WI38 (cell line): Measurements from ENCODE around the gene SLC22A1.
"Not testable (repeated sequence)": the region's sequence is repeated elsewhere in the genome, so short reads cannot be mapped to it uniquely, and the experiment has no call there.

Source experiments
- H3K4me3 ChIP-seq: 2 replicates; pipeline ENCODE4 v1.5.1; 2011; ENCODE audit warnings: low read depth, mild to moderate bottlenecking, control low read depth, low read length
- CTCF ChIP-seq: IDR thresholded peaks from 2 replicates; pipeline ENCODE4 v1.5.1; 2012; ENCODE audit warnings: low read depth, mild to moderate bottlenecking, control low read depth, low read length

Gene SLC22A1

GRCh38 chr6:160106010-160106409 is 15.6 kb upstream of the SLC22A1 start:
- H3K4me3 ChIP-seq = no peak overlapping the region
- TF ChIP-seq CTCF = no peak

- no peak for TF ChIP-seq CTCF
- H3K4me3 ChIP-seq = no peak overlapping the region
Observed at GRCh38 chr6:160106701-160107100, 14.9 kb upstream of the SLC22A1 start.

- no peak overlapping the region for H3K4me3 ChIP-seq
- no peak for TF ChIP-seq CTCF
Observed at GRCh38 chr6:160108077-160108476, 13.5 kb upstream of the SLC22A1 start.

GRCh38 chr6:160110586-160111123 is 11.0 kb upstream of the SLC22A1 start:
- no peak for TF ChIP-seq CTCF
- no peak overlapping the region for H3K4me3 ChIP-seq

GRCh38 chr6:160111806-160112205 is 9.8 kb upstream of the SLC22A1 start:
- H3K4me3 ChIP-seq = no peak overlapping the region
- TF ChIP-seq CTCF = no peak

- no peak for TF ChIP-seq CTCF
- H3K4me3 ChIP-seq = no peak overlapping the region
Observed at GRCh38 chr6:160112628-160113299, 8.9 kb upstream of the SLC22A1 start.

- H3K4me3 ChIP-seq = not testable (repeated sequence)
Observed at GRCh38 chr6:160114536-160114935, 7.1 kb upstream of the SLC22A1 start.

GRCh38 chr6:160115421-160115820 is 6.2 kb upstream of the SLC22A1 start:
- H3K4me3 ChIP-seq = no peak overlapping the region
- no peak for TF ChIP-seq CTCF
